A673 (cell line): ENCODE results near the gene CLCNKB. TPM values are rescaled to one million over a fixed set of nuclear protein-coding genes. Genes with fewer than 3 reads are reported as not detected.
A peak's percentile ranks its signal among the peaks of the same experiment; 100 is the strongest.

Experiments used
- BruUV-seq: library from RNA; stranded (reverse); fragments of 400-500 nt; replicated peaks from 2 replicates; lab custom pipeline; 2021; lab: Mats Ljungman, UMichigan
- CTCF ChIA-PET: fragments of 300-600 bp; sonication (Branson Sonifier 250); formaldehyde crosslinking; loops from one replicate; lab custom pipeline; 2022; ENCODE audit warnings: antibody characterized with exemption; lab: Charles Lee
- POLR2A ChIA-PET: fragments of 300-600 bp; sonication (Branson Sonifier 250); formaldehyde crosslinking; loops from one replicate; lab custom pipeline; 2022; ENCODE audit warnings: antibody characterized with exemption; ENCODE audit not compliant: low non-redundant PET; lab: Charles Lee
- DNase-seq: peaks from one replicate; pipeline ENCODE4 v3.0.0-alpha.2; 2015; ENCODE audit warnings: low spot score
- H3K27ac ChIP-seq: fragments of 200-600 bp; sonication (generic); 2 replicates; pipeline ENCODE4 v1.5.1; 2016; ENCODE audit warnings: mixed run types, low read depth, mild to moderate bottlenecking, mixed read lengths, antibody characterized with exemption, low read length; ENCODE audit not compliant: poor library complexity, severe bottlenecking
- H3K27me3 ChIP-seq: fragments of 200-600 bp; sonication (generic); replicated peaks from 2 replicates; pipeline ENCODE4 v1.6.1; 2017; ENCODE audit warnings: mixed run types, low read depth, mild to moderate bottlenecking, mixed read lengths, antibody characterized with exemption, low read length; ENCODE audit not compliant: insufficient read depth, poor library complexity
- H3K36me3 ChIP-seq: fragments of 200-600 bp; sonication (generic); 2 replicates; pipeline ENCODE4 v1.6.1; 2016; ENCODE audit warnings: mixed run types, mild to moderate bottlenecking, mixed read lengths, antibody characterized with exemption, low read length; ENCODE audit not compliant: insufficient read depth, poor library complexity, severe bottlenecking
- H3K4me1 ChIP-seq: fragments of 200-600 bp; sonication (generic); 2 replicates; pipeline ENCODE4 v1.6.1; 2017; ENCODE audit warnings: mixed run types, mild to moderate bottlenecking, mixed read lengths, antibody characterized with exemption, low read length; ENCODE audit not compliant: insufficient read depth, poor library complexity, severe bottlenecking
- H3K4me3 ChIP-seq: fragments of 200-600 bp; sonication (generic); 2 replicates; pipeline ENCODE4 v1.5.1; 2016; ENCODE audit warnings: low read depth, mixed run types, mild to moderate bottlenecking, mixed read lengths, low read length; ENCODE audit not compliant: poor library complexity, severe bottlenecking
- H3K9me3 ChIP-seq: fragments of 200-600 bp; sonication (generic); 2 replicates; pipeline ENCODE4 v1.6.1; 2016; ENCODE audit warnings: mixed run types, low read depth, mild to moderate bottlenecking, mixed read lengths, antibody characterized with exemption, low read length; ENCODE audit not compliant: poor library complexity, severe bottlenecking
- CTCF ChIP-seq: fragments of 300-800, 200-600 bp; sonication (generic); conservative IDR thresholded peaks from 2 replicates; pipeline ENCODE4 v1.5.1; 2017; ENCODE audit warnings: low read depth, mild to moderate bottlenecking, antibody characterized with exemption, low read length, moderate library complexity, mixed read lengths
- EZH2 ChIP-seq: fragments of 200-600 bp; sonication (generic); IDR thresholded peaks from 2 replicates; pipeline ENCODE4 v1.6.1; 2017; ENCODE audit warnings: borderline replicate concordance, low read depth, mild to moderate bottlenecking, mixed read lengths, antibody characterized with exemption, low read length; ENCODE audit not compliant: poor library complexity, severe bottlenecking
- intact Hi-C: fragments of 100-400 bp; cut with micrococcal nuclease; formaldehyde crosslinking; loops from one replicate; pipeline ENCODE4 v1.10.0; 2022; ENCODE audit not compliant: unreplicated experiment
- total RNA-seq: library from RNA; stranded (reverse); gene quantifications from 2 replicates; pipeline ENCODE4 v1.2.3, GENCODE V29; 2021

CLCNKB gene
- total RNA-seq, 1 experiment from 2014 or later: 0.13 TPM

- BruUV-seq: no TSS peak
- Histone ChIP-seq H3K27ac (no peak overlapping the region), H3K27me3 (no peaks in the 10 kb centered on the region), H3K4me3 (no peak overlapping the region), H3K36me3 (no peaks in the 10 kb centered on the region), H3K9me3 (no peaks in the 10 kb centered on the region), H3K4me1 (no peaks in the 10 kb centered on the region)
- ChIA-PET CTCF (interaction anchor here (0.5 kb wide), 1 partner anchor 79 kb away, joined by 4 read pairs; no protein-coding TSS in a partner anchor), POLR2A (no interaction called here)
- no peak for TF ChIP-seq CTCF
- no peak for TF ChIP-seq EZH2
- intact Hi-C loops: no loop called here
- DNase-seq: peak; percentile 80
These were observed 32.7 kb downstream of the CLCNKB start for GRCh38 chr1:16076031-16076864.

GRCh38 chr1:16076865-16077238, 33.3 kb downstream of the CLCNKB start:
- ChIA-PET CTCF (interaction anchor here (1.5 kb wide), 1 partner anchor 110 kb away, joined by 3 read pairs; no protein-coding TSS in a partner anchor), POLR2A (no interaction called here)
- Histone ChIP-seq H3K9me3 (no peaks in the 10 kb centered on the region), H3K36me3 (no peaks in the 10 kb centered on the region), H3K27me3 (no peaks in the 10 kb centered on the region), H3K27ac (no peak overlapping the region), H3K4me1 (no peaks in the 10 kb centered on the region), H3K4me3 (no peak overlapping the region)
- no TSS peak for BruUV-seq
- no peak for DNase-seq
- intact Hi-C loops: no loop called here
- TF ChIP-seq EZH2 (no peak), CTCF (no peak)

- BruUV-seq: no TSS peak
- intact Hi-C loops: loop anchor here (2.0 kb wide), 5 partner anchors 77 to 285 kb away; partner anchors contain the start of gene CPLANE2
- CTCF ChIA-PET: interaction anchor here (1.5 to 1.9 kb wide), 3 partner anchors 78 to 167 kb away, joined by 3 to 13 read pairs (median 8); partner anchors contain the start of gene EPHA2
- DNase-seq: no peak
- POLR2A ChIA-PET: no interaction called here
- Histone ChIP-seq H3K9me3 (no peaks in the 10 kb centered on the region), H3K4me3 (no peak overlapping the region), H3K4me1 (no peaks in the 10 kb centered on the region), H3K36me3 (no peaks in the 10 kb centered on the region), H3K27ac (no peak overlapping the region), H3K27me3 (no peaks in the 10 kb centered on the region)
- TF ChIP-seq EZH2 (no peak), CTCF (no peak)
These were observed 34.0 kb downstream of the CLCNKB start for GRCh38 chr1:16077406-16078245.
